ENCODE measurements around the gene SMARCD1.

DNA sequence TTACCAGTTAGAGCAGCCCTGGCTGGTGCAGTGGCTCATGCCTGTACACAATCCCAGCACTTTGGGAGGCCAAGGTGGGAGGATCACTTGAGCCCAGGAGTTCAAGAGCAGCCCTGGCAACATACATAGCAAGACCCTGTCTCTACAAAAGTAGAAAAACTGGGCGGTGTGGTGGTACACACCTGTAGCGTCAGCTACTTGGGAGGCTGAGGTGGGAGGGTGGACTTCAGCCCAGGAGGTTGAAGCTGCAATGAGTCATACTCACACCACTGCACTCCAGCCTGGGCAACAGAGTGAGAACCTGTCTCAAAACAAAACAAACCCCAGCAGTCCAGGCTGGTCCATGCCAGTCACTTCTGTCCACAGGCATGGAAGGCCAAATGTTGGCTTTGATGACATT is 34.2 kb downstream of the SMARCD1 start:
- TF ChIP-seq SPI1 (IDR thresholded peaks at IDR 0.05; ENCODE audit: borderline replicate concordance, low read depth) (no peak), POLR2AphosphoS5 (IDR thresholded peaks at IDR 0.05; ENCODE audit: low read depth) (no peak)

Data from HL-60 (cell line).